A549 (cell line): ENCODE data around the gene SYNE3. TPM values are rescaled to one million over a fixed set of nuclear protein-coding genes. Genes with fewer than 3 reads are reported as not detected.

Experiments used
- ATAC-seq, 2 experiments: fragments of 200-7000 bp in 1 of 2; fragments of >200 bp in 1 of 2; cut with Nextera tagmentation in 1 of 2; cut with Tn5 transposase in 1 of 2; 3 replicates each; pipeline versions ENCODE4 v1.8.0 to v1.9.1; 2018 to 2020; ENCODE audit warnings: mild to moderate bottlenecking in 1 of 2, moderate library complexity in 1 of 2
- CTCF ChIA-PET: fragments of 300-600 bp; sonication (Branson Sonifier 250); formaldehyde crosslinking; extraction: SDS; loops from one replicate; lab custom pipeline; 2021; ENCODE audit warnings: antibody characterized with exemption, inconsistent platforms; lab: Yijun Ruan, JAX
- POLR2A ChIA-PET: fragments of 350-600 bp; formaldehyde crosslinking; extraction: SDS; loops from one replicate; lab custom pipeline; 2021; ENCODE audit warnings: antibody characterized with exemption, inconsistent platforms; lab: Yijun Ruan, JAX
- DNase-seq, 2 experiments: peaks; one replicate each; pipeline versions ENCODE4 v3.0.0 to v3.0.0-alpha.2; 2011 to 2016; ENCODE audit warnings: low read depth in 1 of 2, low spot score in 1 of 2
- FAIRE-seq: peaks from 2 replicates; lab custom pipeline; 2011; peaks lifted over from hg19 to GRCh38; lab: Jason Lieb, UNC
- H3K27ac ChIP-seq, 2 experiments: fragments of >200 bp; sonication (Bioruptor Twin); formaldehyde crosslinking; 3 replicates each; pipeline ENCODE4 v1.5.1; 2016 to 2017
- H3K4me1 ChIP-seq: fragments of >200 bp; sonication (Bioruptor Twin); formaldehyde crosslinking; 3 replicates; pipeline ENCODE4 v1.6.1; 2016
- H3K4me2 ChIP-seq: fragments of >200 bp; sonication (Bioruptor Twin); formaldehyde crosslinking; 3 replicates; pipeline ENCODE4 v1.6.1; 2016
- H3K4me3 ChIP-seq: fragments of >200 bp; sonication (Bioruptor Twin); formaldehyde crosslinking; 3 replicates; pipeline ENCODE4 v1.5.1; 2016
- H3K9me3 ChIP-seq: fragments of >200 bp; sonication (Bioruptor Twin); formaldehyde crosslinking; 3 replicates; pipeline ENCODE4 v1.6.1; 2016
- BHLHE40 ChIP-seq: IDR thresholded peaks from 2 replicates; pipeline ENCODE4 v1.6.1; 2012; ENCODE audit warnings: low read depth, low read length, inconsistent platforms
- CBX8 ChIP-seq: fragments of 200-600 bp; sonication (generic); IDR thresholded peaks from 2 replicates; pipeline ENCODE4 v1.6.1; 2016
- CEBPB ChIP-seq, 2 experiments: fragments of >200 bp in 1 of 2; sonication (Bioruptor Twin) in 1 of 2; formaldehyde crosslinking in 1 of 2; IDR thresholded peaks; 2 replicates each; pipeline ENCODE4 v1.6.1; 2012 to 2016
- EHF ChIP-seq: fragments of 250-450 bp; sonication (Bioruptor Pico); IDR thresholded peaks from 2 replicates; pipeline ENCODE4 v1.5.0; 2020; ENCODE audit warnings: mild to moderate bottlenecking
- EP300 ChIP-seq, 2 experiments: fragments of >200 bp; sonication (Bioruptor Twin); formaldehyde crosslinking; IDR thresholded peaks; 2 replicates in 1 of 2; 3 replicates in 1 of 2; pipeline ENCODE4 v1.6.1; 2016 to 2017
- ESRRA ChIP-seq: fragments of 150-350 bp; IDR thresholded peaks from 2 replicates; pipeline ENCODE4 v1.6.1; 2014; ENCODE audit warnings: mild to moderate bottlenecking, low read length, borderline replicate concordance
- FOSL2 ChIP-seq, 2 experiments: fragments of 450-650 bp in 1 of 2; fragments of >200 bp in 1 of 2; sonication (Bioruptor Twin) in 1 of 2; formaldehyde crosslinking; IDR thresholded peaks; 2 replicates each; pipeline versions ENCODE4 v1.5.0 to v1.6.1; 2016 to 2020; ENCODE audit warnings: mild to moderate bottlenecking in 1 of 2, moderate library complexity in 1 of 2
- FOXS1 ChIP-seq: fragments of 250-450 bp; sonication (Bioruptor Pico); IDR thresholded peaks from 2 replicates; pipeline ENCODE4 v1.5.0; 2020; ENCODE audit warnings: mild to moderate bottlenecking, moderate library complexity
- HOXB13 ChIP-seq: fragments of 250-450 bp; sonication (Bioruptor Pico); IDR thresholded peaks from 2 replicates; pipeline ENCODE4 v1.5.0; 2020; ENCODE audit warnings: low read depth, mild to moderate bottlenecking, moderate library complexity
- HOXB5 ChIP-seq: fragments of 250-450 bp; sonication (Bioruptor Pico); IDR thresholded peaks from 2 replicates; pipeline ENCODE4 v1.5.0; 2020; ENCODE audit warnings: mild to moderate bottlenecking, moderate library complexity
- JUNB ChIP-seq: fragments of >200 bp; sonication (Bioruptor Twin); formaldehyde crosslinking; IDR thresholded peaks from 2 replicates; pipeline ENCODE4 v1.6.1; 2016
- KDM1A ChIP-seq: fragments of 200-600 bp; sonication (generic); IDR thresholded peaks from 2 replicates; pipeline ENCODE4 v1.6.1; 2016; ENCODE audit warnings: low read depth, mild to moderate bottlenecking
- MAFK ChIP-seq: fragments of 450-650 bp; IDR thresholded peaks from 2 replicates; pipeline ENCODE4 v1.6.1; 2014; ENCODE audit not compliant: partially characterized antibody
- MYC ChIP-seq: IDR thresholded peaks from 2 replicates; pipeline ENCODE4 v1.6.1; 2012; ENCODE audit warnings: mild to moderate bottlenecking, inconsistent platforms, low read length, improper control_type of control experiment, borderline replicate concordance
- NFE2L2 ChIP-seq: fragments of 150-350 bp; conservative IDR thresholded peaks from 2 replicates; pipeline ENCODE4 v1.6.1; 2014; ENCODE audit warnings: low read length
- NR3C1 ChIP-seq: fragments of >200 bp; sonication (Bioruptor Twin); formaldehyde crosslinking; IDR thresholded peaks from 3 replicates; pipeline ENCODE4 v1.6.1; 2017
- PHF8 ChIP-seq: fragments of 200-600 bp; sonication (generic); IDR thresholded peaks from 2 replicates; pipeline ENCODE4 v1.6.1; 2016; ENCODE audit warnings: low read depth, mild to moderate bottlenecking, antibody characterized with exemption, moderate library complexity, borderline replicate concordance
- POLR2A ChIP-seq: IDR thresholded peaks from 2 replicates; pipeline ENCODE4 v1.6.1; 2012; ENCODE audit warnings: mild to moderate bottlenecking, low read length
- RFX5 ChIP-seq: fragments of 450-650 bp; IDR thresholded peaks from 2 replicates; pipeline ENCODE4 v1.7.1; 2014; ENCODE audit warnings: antibody characterized with exemption, mild to moderate bottlenecking, moderate library complexity
- RNF2 ChIP-seq: fragments of 200-600 bp; sonication (generic); IDR thresholded peaks from 2 replicates; pipeline ENCODE4 v1.6.1; 2016; ENCODE audit warnings: low read depth, mild to moderate bottlenecking, antibody characterized with exemption, moderate library complexity, borderline replicate concordance
- ZC3H11A ChIP-seq: fragments of 450-650 bp; IDR thresholded peaks from 2 replicates; pipeline ENCODE4 v1.6.1; 2014; ENCODE audit warnings: antibody characterized with exemption, mild to moderate bottlenecking
- ZNF302 ChIP-seq: fragments of 250-450 bp; sonication (Bioruptor Pico); IDR thresholded peaks from 2 replicates; pipeline ENCODE4 v1.9.0; 2021; ENCODE audit warnings: inconsistent platforms, mild to moderate bottlenecking, moderate library complexity
- ZSCAN20 ChIP-seq: fragments of 250-450 bp; sonication (Bioruptor Pico); IDR thresholded peaks from 2 replicates; pipeline ENCODE4 v1.8.0; 2022; ENCODE audit warnings: mild to moderate bottlenecking, moderate library complexity
- WGBS: methylation state at CpG from one replicate; pipeline ENCODE4 v1.1.6; 2017; ENCODE audit errors: missing lambda C conversion rate; 5-methylcytosine and 5-hydroxymethylcytosine counted together
- polyA plus RNA-seq, 4 experiments: library from polyadenylated mRNA; depleted of rRNA in 3 of 4; stranded (reverse); fragments of >200 nt; fragmentation: RNase III in 1 of 4; extraction: RNeasy Plus Mini Kit Qiagen cat#74134 plus additional on column Dnase treatment in 1 of 4; gene quantifications; 2 replicates in 3 of 4; 3 replicates in 1 of 4; pipeline ENCODE4 v1.2.3, GENCODE V29; 2011 to 2017
- TF ChIP-seq, protein P1 (sequence below): fragments of 250-450 bp; sonication (Bioruptor Pico); IDR thresholded peaks from 2 replicates; pipeline ENCODE4 v1.5.0; 2021; ENCODE audit warnings: mild to moderate bottlenecking, moderate library complexity, borderline replicate concordance
- TF ChIP-seq, protein P2 (sequence below): fragments of 450-650 bp; IDR thresholded peaks from 2 replicates; pipeline ENCODE4 v1.6.1; 2014; ENCODE audit warnings: antibody characterized with exemption

SYNE3 gene
- polyA plus RNA-seq, 2 of the 4 experiments (the other 2 are of a cell fraction): 0.05 to 0.08 TPM

DNA sequence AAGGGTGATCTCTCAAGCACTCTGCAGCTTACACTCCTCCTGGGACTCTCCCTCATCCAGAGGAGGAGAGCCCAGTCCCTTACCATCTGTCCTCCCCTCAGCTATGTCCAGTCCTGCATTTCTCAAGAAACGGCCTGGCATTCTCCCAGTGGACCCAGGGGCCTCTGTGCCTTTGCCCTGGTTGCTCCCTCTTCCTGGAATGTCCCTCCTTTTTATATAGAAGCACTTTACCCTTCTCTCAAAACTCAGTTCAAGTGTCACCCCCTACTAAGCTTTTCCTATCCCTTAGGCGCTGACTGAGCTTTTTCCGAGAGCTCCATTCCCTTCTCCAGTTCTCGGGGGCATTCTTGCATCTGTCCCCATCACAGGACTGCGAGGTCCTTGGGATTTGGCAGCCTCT lies 9.5 kb upstream of the SYNE3 start:
- ChIA-PET POLR2A (no interaction called here), CTCF (interaction anchor here (0.9 to 7.8 kb wide), 8 partner anchors 8 to 93 kb away, joined by 3 to 133 read pairs (median 14); partner anchors contain the start of gene SYNE3)
- no peak for DNase-seq
- 85% methylated on average over 5 of the region's 5 CpGs for WGBS
- Histone ChIP-seq H3K4me2 (no peak overlapping the region), H3K27ac (no peak overlapping the region), H3K4me3 (no peak overlapping the region), H3K9me3 (no peaks in the 10 kb centered on the region), H3K4me1 (peaks cover 38% of the 10 kb centered on the region)
- TF ChIP-seq BHLHE40 (no peak), PHF8 (no peak), EP300 (IDR thresholded peaks at IDR 0.05) (no peak), ZNF302 (CRISPR knock-in tag) (no peak), HOXB13 (no peak), NR3C1 (no peak), ZSCAN20 (no peak), ZC3H11A (no peak), POLR2A (no peak)
- TF ChIP-seq, protein P1, sequence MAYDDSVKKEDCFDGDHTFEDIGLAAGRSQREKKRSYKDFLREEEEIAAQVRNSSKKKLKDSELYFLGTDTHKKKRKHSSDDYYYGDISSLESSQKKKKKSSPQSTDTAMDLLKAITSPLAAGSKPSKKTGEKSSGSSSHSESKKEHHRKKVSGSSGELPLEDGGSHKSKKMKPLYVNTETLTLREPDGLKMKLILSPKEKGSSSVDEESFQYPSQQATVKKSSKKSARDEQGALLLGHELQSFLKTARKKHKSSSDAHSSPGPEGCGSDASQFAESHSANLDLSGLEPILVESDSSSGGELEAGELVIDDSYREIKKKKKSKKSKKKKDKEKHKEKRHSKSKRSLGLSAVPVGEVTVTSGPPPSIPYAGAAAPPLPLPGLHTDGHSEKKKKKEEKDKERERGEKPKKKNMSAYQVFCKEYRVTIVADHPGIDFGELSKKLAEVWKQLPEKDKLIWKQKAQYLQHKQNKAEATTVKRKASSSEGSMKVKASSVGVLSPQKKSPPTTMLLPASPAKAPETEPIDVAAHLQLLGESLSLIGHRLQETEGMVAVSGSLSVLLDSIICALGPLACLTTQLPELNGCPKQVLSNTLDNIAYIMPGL: no peak
- FAIRE-seq: no peak
- no peak for ATAC-seq

DNA sequence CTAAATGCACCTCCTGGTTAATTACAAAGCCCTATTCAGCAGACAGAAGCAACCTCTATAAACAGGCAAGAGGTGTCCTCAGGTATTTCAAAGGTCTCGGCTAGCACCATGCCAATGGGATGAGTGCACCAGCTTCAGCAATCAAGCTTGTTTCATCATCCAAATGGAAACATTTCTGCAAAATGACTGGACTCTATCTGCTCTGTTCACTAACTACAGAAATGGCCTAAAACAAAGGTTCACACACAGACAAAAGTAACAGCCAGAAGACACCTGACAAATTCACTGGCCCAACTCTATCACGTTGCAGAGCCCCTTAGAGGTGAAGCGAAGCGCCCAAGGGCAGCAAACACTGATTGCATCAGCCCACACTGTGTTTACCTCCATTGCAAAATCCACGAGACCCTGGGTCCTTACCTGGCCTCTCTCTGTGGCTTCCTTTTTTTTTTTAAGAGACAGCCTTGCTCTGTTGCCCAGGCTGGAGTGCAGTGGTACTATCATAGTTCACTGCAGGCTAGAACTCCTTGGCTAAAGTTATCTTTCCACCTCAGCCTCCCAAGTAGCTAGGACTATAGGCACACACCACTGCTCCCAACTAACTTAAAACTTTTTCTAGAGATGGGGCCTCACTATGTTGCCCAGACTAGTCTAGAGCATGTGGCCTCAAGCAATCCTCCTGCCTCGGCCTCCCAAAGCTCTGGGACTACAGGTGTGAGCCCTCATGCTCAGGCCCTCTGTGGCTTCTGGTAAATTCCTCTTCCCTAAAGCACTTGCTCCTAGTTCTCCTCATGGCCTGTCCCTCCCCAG lies 8.5 kb upstream of the SYNE3 start:
- POLR2A ChIA-PET: no interaction called here
- no peak for TF ChIP-seq FOXS1 (CRISPR knock-in tag)
- TF ChIP-seq JUNB: no peak
- no peak for TF ChIP-seq ESRRA
- no peak for TF ChIP-seq MAFK
- no peak for TF ChIP-seq EHF (CRISPR knock-in tag)
- no peak for TF ChIP-seq FOSL2 (IDR thresholded peaks at IDR 0.05)
- no peak for TF ChIP-seq FOSL2 (CRISPR knock-in tag; IDR thresholded peaks at IDR 0.05)
- TF ChIP-seq, protein P2, sequence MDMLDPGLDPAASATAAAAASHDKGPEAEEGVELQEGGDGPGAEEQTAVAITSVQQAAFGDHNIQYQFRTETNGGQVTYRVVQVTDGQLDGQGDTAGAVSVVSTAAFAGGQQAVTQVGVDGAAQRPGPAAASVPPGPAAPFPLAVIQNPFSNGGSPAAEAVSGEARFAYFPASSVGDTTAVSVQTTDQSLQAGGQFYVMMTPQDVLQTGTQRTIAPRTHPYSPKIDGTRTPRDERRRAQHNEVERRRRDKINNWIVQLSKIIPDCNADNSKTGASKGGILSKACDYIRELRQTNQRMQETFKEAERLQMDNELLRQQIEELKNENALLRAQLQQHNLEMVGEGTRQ: no peak
- TF ChIP-seq CEBPB (IDR thresholded peaks at IDR 0.05): 0 out of 4 replicates have a peak, but pooled peaks of 1 of the 2 experiments have one; percentile 19
- TF ChIP-seq, all 56 proteins: peak for 1
- peak overlapping the region; percentile 34 to 59; a peak in 3 of 6 replicates for H3K27ac ChIP-seq
- no peak overlapping the region for H3K4me3 ChIP-seq
- H3K4me1 ChIP-seq: peaks cover 35% of the 10 kb centered on the region
- CTCF ChIA-PET: interaction anchor here (1.0 to 7.8 kb wide), 3 partner anchors 9 to 81 kb away, joined by 3 to 133 read pairs (median 4); partner anchors contain the start of gene SYNE3
- no peaks in the 10 kb centered on the region for H3K9me3 ChIP-seq
- ATAC-seq (no peak), DNase-seq (no peak), FAIRE-seq (no peak)
- 76% methylated on average over 6 of the region's 6 CpGs for WGBS
- H3K4me2 ChIP-seq: peak overlapping the region; percentile 38; the same call in 2 of the 3 replicates

DNA sequence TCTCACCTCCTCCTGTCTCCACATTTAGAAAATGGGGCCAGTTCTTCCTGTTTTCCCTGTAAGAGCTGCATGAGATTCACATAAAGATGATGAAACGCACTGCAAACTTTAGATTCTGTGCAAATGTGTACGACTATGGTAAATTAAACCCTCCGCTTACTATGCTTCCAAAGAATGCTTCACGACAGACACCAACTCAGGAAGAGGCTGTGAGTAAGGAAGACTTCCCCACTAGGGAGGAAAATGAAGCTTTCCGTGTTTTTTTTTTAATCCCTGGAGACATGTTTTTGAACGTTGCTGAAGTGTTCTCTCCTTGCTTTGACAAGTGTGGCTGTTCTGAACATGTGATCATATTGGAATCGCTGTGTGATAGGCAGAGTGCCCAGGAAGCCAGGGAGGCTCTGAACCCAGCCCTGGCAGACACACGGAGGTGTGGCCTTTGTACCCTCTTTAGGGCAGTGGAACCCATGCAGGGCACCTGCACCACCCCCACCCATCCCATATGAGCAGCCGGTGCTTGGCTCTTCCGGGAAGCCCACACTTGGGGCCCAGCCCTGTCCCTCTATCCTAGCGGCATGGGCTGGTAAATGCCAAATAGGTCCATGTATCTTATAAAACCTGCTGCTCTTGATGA lies 7.5 kb upstream of the SYNE3 start:
- no peak for DNase-seq

More for the DNA sequence above, 7.5 kb upstream of the SYNE3 start:
- H3K4me3 ChIP-seq: no peak overlapping the region
- TF ChIP-seq NFE2L2 (no peak), RFX5 (no peak), MYC (no peak), KDM1A (no peak), RNF2 (no peak), CBX8 (no peak), HOXB5 (CRISPR knock-in tag) (no peak)
- TF ChIP-seq, all 56 proteins: peak for 0
- FAIRE-seq (no peak), ATAC-seq (peak in 1 of 2 experiments; percentile 34; a peak in 4 of 6 replicates)
- ChIA-PET CTCF (interaction anchor here (1.1 to 7.8 kb wide), 3 partner anchors 13 to 92 kb away, joined by 3 to 133 read pairs (median 6); no protein-coding TSS in a partner anchor), POLR2A (no interaction called here)
- Histone ChIP-seq H3K4me1 (peaks cover 35% of the 10 kb centered on the region), H3K9me3 (no peaks in the 10 kb centered on the region), H3K4me2 (peak overlapping the region; percentile 38; the same call in 2 of the 3 replicates), H3K27ac (peak overlapping the region; percentile 34 to 59; a peak in 3 of 6 replicates)
- WGBS: 58% methylated on average over 11 of the region's 11 CpGs
